Activated naive CD4-positive, alpha-beta T cell treated with anti-CD3 and anti-CD28 coated beads, Interleukin-2, amount 50 U/mL, for 16 hours (primary cell): ENCODE measurements around the gene SDK1.

ENCODE experiments used
- DNase-seq: peaks from one replicate; pipeline ENCODE4 v3.0.0-alpha.2; 2020

Gene SDK1

GRCh38 chr7:4009211-4010060, 708.4 kb downstream of the SDK1 start:
- no peak for DNase-seq

GRCh38 chr7:4010061-4010605, 709.1 kb downstream of the SDK1 start:
- no peak for DNase-seq

- DNase-seq, result no peak
Measured at GRCh38 chr7:4010923-4011656, 710.0 kb downstream of the SDK1 start.

- DNase-seq, result no peak
Measured at GRCh38 chr7:4013793-4014192, 712.7 kb downstream of the SDK1 start.

GRCh38 chr7:4014346-4015050, 713.4 kb downstream of the SDK1 start:
- DNase-seq, result no peak

- no peak for DNase-seq
Measured at GRCh38 chr7:4015371-4015770, 714.3 kb downstream of the SDK1 start.

GRCh38 chr7:4015996-4016395, 714.9 kb downstream of the SDK1 start:
- DNase-seq, result no peak

- DNase-seq, result no peak
Measured at GRCh38 chr7:4017081-4017480, 716.0 kb downstream of the SDK1 start.

- DNase-seq, result no peak
Measured at GRCh38 chr7:4017785-4018184, 716.7 kb downstream of the SDK1 start.

- no peak for DNase-seq
Measured at GRCh38 chr7:4018601-4019316, 717.7 kb downstream of the SDK1 start.

GRCh38 chr7:4020086-4020485, 719.0 kb downstream of the SDK1 start:
- no peak for DNase-seq

- DNase-seq, result no peak
Measured at GRCh38 chr7:4021413-4021812, 720.4 kb downstream of the SDK1 start.

- no peak for DNase-seq
Measured at GRCh38 chr7:4022265-4022664, 721.2 kb downstream of the SDK1 start.

GRCh38 chr7:4023502-4023901, 722.5 kb downstream of the SDK1 start:
- no peak for DNase-seq

GRCh38 chr7:4024133-4024532, 723.1 kb downstream of the SDK1 start:
- no peak for DNase-seq

GRCh38 chr7:4024806-4025205, 723.8 kb downstream of the SDK1 start:
- DNase-seq, result no peak

- no peak for DNase-seq
Measured at GRCh38 chr7:4025210-4025609, 724.2 kb downstream of the SDK1 start.

- DNase-seq, result no peak
Measured at GRCh38 chr7:4025694-4026615, 724.9 kb downstream of the SDK1 start.

GRCh38 chr7:4026941-4027486, 726.0 kb downstream of the SDK1 start:
- no peak for DNase-seq

GRCh38 chr7:4028221-4028620, 727.2 kb downstream of the SDK1 start:
- DNase-seq, result no peak

GRCh38 chr7:4029941-4030340, 728.9 kb downstream of the SDK1 start:
- no peak for DNase-seq
